Mesenteric fat pad (tissue), 1 donor: ENCODE data around the gene DCC. TPM values are rescaled to one million over a fixed set of nuclear protein-coding genes. Genes with fewer than 3 reads are reported as not detected.

Source experiments
- DNase-seq: peaks from one replicate; pipeline ENCODE4 v3.0.0-alpha.2; 2020; ENCODE audit warnings: low spot score
- total RNA-seq: library from RNA; stranded (reverse); fragmentation: NEBNext Ultra II Directional; extraction: Animal tissue kit (Norgen Biotek cat#: 25700); gene quantifications from one replicate; pipeline ENCODE4 v1.2.1, GENCODE V29; 2021
- donor health status: DM: yes; HTN: yes; CAD: no.

DCC gene
- total RNA-seq, 1 donor from 2014 or later, result 0.42 TPM

DNA sequence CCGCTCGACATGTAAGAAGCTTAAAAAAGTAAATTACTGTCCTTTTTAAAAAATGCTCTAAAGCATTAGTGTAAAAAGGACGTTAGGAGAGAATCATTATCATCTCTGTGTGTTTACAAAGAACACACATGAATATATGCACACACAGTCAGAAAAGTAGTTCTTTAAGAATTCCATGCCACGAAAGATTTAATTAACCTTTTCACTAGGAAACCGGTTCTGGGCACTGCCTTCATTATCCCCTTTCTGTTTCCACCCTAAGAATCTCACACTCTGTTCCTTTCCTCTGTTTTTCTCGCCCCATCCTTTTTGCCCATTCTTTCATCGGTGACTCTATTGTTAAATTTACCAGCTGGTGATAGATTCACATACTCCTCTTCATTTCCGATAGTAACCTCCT lies 338.6 kb downstream of the DCC start:
- DNase-seq, result no peak

DNA sequence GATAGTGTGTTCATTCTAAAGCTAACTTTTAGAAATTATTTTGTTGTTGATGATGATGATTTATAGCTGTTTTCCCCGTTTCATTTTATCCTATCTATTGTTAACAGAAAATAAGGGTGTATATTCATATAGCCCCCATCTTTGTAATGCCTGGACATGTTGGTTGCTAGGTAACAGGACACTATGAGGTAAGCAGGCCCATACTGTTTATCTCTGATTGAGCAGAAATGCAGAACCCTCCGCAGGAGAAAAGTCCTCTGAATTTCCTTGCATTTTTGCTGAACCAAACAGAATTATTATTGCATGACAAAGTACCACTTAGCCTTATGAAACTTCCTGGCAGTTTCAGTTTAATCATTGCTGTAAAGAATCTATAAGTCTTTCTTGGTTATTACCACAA lies 339.4 kb downstream of the DCC start:
- no peak for DNase-seq

DNA sequence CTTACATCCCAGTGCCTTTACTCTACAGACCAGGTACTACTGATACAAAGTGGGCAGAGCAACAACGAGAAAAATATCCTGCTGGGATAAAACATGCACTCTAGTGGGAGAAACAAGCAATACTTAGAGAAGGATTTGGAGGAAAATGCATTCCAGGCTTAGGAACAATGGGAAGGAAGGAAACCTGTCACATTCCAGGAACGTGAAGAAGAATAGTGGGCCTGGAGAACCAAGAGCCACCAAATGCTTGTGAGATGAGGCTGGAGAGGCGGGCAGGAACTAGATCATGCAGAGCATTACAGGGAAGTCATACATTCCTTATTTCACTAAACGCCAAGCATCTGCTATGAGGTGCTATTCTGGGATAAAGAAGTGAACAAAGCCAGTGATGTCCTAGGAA lies 342.3 kb downstream of the DCC start:
- DNase-seq, result no peak

DNA sequence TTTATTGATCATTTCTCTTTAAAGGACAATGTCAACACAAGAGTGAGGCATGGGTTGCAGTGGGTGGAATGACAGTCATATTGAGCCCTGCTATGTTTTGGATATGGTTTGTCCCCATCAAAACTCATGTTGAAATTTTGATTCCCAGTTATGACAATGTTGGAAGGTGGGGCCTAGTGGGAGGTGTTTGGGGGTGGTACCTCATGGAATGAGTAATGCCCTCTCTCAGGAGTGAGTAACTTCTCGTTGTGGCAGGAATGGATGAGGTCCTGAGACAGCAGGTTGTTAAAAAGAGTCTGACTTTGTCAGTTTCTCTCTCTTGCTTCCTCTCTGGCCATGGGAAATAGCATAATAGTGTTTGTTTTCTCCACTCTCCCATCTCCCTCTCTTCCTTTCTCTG lies 345.3 kb downstream of the DCC start:
- DNase-seq, result no peak

DNA sequence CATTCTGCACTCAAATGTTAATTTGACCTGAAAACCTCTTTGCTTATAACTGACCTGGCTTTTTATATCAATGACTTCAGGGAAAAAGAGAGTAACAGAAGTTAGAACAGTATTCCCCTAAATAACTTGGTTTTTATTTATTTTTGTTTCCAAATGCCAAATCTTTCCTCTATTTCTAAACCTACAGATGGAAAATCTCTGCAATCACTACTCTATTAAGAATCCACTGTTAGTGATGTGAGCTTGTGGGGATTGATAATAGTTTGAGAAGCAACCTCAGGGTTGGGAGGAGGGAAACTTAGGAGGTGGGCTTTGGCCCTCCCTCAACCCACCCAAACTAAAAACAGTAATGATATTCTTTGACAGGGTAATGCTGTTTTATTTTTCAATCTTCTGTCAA lies 351.8 kb downstream of the DCC start:
- DNase-seq, result no peak

DNA sequence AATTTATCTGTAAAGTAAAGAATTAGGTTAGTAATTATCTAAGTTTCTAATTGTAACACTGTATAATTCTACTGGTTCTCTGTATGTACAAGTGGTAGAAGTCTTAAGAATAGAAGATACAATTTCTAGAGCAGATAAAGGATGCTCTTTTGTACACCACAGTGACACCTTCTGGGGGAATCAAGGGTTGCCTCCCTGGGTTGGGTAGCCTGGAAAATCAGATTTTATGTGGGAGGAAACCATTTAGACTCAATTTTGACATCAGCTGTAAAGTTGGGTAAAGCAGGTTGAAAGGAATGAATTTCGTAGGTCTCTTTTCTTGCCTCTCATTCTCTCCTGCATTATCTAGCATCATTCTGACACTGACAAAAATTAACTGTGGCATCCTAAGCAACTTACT lies 354.8 kb downstream of the DCC start:
- DNase-seq, result no peak

DNA sequence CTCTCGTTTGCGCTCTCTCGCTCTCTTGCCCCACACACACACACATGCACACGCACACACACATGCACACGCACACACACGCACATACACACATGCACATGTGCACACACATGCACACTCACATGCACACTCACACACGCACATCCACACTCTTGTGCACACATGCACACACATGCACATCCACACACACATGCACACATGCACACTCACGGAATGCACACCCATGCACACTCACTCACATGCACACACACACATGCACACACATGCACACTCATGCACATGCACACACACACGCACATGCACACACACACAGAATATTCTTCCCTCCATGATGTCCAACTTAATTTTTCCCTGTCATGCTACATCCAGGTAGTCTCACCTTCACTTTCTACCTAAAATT lies 360.1 kb downstream of the DCC start:
- DNase-seq, result no peak

DNA sequence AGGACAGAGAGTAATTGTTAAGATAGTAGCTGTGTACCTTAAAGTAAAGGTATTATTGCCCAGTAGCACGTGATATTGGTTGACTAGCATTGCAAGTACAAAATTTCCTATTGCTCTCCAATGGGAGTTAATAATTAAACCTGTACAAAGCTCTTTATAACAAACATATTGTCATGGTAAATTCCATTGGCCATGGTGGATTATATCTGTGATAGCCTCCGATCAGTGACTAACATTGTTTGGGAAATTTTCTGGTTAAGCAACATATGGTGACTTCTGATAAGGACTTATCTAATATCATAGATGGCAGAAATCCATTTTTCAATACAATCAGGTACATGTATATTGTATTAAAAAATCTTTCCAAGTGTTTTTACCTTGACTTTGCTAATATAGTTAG lies 360.8 kb downstream of the DCC start:
- DNase-seq, result no peak

DNA sequence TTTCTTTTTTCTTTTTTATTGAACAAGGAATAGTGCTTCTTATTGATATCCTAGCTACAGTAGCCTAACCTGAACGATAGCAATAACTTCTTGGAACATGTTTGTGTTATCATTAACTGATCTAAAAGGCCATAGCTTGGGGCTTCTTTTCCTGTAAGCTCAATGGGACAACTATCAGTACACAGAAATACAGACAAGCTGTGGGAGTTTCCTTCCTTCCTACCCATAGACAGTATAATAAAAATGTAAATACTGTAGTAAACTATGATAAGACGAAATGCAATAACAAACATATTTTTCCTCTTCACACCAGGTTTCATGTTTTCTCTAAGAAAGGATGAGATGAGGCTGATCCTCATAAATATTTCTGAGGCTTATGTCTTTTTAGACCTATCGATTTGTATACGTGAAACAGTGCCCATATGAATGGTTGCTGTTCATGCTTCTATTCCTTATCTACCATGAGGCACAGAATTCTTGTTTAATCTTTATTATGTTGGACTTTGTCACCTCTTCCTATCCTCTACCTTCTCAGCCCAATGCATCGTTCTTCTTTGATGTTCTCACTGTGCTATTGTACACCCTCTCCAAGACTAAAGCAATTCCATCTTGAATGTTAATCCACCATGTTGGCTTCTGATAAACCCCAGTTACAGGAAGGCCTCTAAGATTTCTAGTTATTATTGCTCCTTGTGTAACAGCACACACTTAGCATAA lies 361.4 kb downstream of the DCC start:
- no peak for DNase-seq

DNA sequence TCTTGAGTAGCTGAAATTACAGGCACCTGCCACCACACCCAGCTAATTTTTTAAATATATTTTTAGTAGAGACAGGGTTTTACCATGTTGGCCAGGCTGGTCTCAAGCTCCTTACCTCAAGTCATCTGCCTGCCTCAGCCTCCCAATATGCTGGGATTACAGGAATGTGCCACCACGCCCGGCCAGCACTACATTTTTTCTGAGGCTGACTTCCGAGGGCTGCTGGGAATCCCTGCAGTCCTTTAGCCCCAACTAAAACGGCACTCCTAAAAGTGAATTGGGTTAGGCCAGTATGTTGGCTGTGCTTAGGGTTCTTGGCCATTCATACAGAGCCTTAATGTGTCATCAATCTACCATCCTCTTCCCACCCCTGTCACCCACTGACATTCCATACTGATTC lies 375.4 kb downstream of the DCC start:
- DNase-seq, result no peak

DNA sequence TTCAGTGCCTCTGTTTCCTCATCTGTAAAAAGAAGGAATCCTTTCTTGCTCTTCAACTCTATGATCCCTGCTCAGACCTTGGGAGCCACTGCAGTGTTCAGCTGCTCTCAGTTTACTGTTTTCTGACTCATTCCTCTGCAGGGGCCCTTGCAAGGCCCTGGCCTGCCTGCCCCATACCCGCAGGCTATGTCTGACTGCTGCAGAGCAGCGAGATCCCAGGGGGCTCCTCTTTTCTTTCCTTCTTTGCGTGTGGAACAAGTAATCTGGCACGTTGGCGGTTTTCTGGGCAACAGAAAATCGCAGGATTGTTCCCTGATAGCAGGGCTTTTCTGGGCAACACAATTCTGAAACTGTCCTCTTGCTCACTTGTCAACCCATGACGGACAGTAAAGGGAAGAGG lies 376.0 kb downstream of the DCC start:
- no peak for DNase-seq

DNA sequence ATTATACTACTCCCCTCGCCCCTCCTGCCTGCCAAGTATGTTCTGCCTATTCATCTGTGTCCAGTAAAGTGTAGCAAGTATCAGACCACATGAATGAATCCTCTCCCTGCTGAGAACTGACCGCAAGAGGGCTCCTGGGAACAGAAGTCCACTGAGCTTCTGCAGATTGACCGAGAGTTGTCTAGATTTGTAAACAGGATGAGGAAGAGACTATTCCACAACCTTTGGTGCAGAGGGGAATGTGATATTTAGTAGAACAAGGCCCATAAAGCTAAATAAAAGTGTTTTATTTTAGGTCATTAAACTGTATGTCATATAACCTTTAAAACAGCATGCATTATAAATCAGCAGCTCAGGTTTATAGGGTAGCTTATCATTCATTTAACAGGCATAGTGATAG lies 377.0 kb downstream of the DCC start:
- no peak for DNase-seq

DNA sequence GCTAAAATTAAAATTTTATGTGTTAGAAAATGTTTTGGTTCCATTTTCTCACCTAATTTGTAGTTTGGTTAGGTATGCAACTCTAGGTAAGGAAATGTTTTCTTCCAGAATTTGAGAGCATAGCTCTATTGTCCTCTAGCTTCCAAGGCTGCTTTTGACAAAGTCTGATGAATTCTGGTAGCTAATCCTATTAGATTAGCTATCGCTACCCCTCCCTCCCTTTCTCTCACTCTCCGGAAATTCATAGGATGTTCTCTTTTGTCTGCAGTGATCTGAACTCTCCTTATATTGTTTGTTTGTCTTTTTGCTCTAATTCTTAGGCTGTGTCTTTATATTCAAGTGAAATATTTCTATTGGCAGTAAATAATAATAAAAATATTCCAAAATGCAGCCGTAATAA lies 382.9 kb downstream of the DCC start:
- DNase-seq, result no peak

DNA sequence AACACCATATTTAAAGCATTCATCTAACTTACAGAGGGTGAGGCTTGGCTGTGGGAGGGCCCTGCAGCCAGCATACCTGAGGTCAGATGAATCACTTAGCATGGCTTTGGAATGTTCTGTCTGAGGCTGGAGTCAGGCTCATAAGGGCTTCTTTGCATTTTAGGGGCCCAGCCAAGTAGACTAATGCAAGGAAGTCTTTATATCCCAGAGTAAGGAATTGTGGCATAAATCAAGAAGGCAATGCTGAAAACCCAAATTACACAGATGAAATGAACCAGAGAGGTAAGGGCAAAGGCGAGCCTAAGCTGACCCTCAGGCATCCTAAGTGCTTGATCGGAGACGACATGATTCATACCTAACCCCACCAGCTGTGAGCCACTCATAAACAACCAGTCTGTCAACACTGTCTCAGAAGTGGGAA lies 383.6 kb downstream of the DCC start:
- no peak for DNase-seq

DNA sequence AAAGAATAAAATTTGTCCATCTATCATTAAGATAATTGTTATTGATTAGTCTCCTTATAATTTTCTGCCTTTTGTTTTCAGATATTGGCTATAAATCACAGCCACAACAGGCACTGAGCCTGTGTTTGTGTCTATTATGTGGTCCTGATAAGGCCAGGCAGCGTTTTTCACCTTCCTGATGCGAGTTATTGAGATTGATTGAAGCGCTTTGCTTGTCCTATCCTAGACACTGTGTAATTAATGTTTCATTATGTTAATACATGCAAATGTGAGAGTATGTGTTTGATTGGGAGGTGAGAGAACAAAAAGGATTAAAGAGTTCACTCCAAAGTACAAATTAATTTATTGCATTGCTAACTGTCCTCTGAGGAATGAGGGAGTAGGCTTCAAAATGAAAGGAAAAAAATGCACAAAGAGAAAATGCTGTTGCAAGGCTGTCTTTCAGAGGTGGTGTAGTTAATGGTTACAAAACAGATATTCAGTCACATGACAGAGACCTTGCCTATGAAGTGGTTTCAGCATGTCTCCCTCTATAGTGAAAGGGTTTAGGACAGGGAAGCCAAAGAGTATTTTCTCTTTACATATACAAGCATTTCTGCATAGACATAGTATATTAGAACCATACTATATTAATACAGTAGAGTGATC lies 391.1 kb downstream of the DCC start:
- no peak for DNase-seq

DNA sequence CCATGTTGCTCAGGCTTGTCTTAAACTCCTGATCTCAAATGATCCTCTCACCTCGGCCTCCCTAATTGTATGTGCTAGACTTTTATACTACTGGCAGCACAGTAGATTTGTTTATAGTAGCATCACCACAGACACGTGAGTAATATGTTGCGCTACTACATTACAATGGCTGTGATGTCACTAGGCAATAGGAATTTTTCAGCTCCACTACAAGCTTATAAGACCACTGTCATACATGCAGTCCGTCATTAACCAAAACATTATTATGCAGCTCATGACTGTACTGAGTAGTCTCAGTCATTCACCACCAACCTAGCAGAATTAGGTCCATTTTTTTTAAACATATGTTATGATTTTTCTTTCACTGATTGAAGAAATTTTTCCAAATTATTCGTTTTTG lies 398.9 kb downstream of the DCC start:
- no peak for DNase-seq

DNA sequence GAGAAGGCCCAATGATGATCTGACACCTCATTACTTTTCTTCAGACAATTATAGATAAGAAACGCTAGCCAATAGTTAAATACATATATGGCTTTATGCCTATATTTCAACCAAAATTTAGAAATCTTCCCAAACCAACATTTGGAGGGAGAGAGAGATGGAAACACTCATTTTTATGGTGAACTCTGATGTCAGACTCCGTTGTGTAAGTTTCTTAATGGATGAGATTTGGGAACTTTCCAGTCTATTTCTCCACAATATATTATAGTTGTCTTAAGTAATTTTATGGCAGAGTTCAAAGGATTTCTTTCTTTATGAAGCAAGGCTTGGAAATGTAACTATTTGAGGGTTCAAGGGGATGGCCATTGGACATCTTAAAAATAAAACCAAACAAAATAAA lies 407.0 kb downstream of the DCC start:
- DNase-seq, result no peak

DNA sequence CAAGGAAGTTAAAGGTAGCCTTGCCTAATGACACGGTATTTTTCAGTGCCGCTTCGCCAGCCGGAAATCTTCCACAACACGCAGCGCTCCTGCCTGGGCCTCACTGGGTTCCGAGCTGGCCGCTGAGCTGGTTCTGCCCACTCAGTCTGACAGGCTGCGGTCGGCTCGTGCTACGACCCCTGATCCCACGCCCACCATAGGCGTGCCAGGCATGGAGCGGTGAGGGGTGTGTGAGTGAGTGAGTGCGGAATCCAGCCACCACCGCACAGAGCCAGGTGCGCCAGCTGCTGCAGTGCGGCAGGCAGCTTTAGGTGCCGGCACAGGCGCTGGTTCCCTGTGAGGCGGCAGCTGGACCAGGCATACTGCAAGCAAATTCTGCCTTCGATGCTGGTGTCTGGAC lies 407.9 kb downstream of the DCC start:
- no peak for DNase-seq

DNA sequence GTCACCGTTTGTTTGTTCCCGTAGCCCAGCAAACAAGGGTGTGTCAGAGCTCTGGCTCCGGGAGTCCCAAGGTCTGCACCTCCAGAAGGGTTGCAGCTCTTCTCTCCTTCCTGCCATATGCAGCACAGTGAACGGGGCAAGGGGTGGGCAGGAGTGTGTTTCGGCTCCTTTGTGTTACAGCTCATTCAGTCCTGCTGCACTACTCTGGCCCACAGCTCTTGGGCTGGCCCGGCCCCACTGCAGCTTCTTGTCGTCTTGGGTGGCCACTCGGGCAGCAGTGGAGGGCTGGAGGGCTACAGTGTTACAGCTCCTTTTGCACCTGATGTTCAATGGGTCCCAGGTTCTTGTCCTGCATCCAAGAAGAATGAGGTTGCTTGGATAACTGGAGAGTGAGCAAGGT lies 408.3 kb downstream of the DCC start:
- no peak for DNase-seq

DNA sequence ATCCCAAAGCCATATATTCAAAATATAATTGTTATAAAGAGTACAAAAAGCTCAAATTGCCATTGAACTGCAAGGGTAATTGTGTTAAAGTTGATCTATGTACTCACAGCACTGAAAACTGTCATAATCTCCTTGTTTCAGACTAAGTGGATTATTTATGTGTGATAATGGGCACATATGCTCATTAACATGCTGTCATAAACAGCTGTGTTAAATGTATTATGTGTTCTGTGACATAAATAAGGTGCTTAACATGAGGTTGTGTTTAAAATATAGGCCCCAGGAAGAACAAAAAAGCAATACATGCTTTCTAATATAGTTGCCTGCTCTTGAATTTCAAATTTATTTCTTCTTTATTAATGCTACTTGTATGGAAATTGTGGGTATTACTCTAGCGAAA lies 409.5 kb downstream of the DCC start:
- DNase-seq, result no peak

DNA sequence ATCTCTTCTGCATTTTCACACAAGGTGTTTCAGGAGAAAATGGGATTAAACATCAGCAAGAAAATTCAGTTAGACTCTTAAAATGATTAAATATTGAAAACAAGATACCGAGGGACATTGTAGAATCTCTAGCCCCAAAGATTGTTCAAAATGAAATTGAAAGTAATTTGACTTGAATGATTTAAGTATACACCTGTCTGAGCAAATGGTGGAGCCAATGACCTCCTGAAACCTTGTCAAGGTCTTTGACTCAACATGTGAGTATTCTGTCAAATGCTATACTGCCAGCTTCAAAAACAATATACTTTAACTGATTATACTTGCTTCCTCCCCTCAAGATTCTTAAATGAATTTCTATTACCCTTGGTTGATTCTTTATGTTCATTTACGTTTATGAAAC lies 411.0 kb downstream of the DCC start:
- DNase-seq, result no peak

DNA sequence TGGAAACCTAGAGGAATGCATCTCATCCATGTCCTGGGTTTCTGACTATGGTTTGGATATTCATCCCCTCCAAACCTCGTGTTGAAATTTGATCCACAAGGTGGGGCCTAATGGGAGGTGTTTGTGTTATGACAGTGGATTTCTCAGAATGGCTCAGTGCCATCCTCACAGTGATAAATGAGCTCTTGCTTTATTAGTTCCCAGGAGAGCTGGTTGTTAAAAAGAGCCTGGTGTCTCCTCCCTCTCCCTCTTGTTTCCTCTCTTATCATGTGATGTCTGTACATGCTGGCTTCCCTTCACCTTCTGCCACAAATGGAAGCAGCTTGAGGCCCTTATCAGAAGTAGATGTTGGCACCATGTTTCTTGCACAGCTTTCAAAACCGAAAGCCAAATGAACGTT lies 424.3 kb downstream of the DCC start:
- no peak for DNase-seq

DNA sequence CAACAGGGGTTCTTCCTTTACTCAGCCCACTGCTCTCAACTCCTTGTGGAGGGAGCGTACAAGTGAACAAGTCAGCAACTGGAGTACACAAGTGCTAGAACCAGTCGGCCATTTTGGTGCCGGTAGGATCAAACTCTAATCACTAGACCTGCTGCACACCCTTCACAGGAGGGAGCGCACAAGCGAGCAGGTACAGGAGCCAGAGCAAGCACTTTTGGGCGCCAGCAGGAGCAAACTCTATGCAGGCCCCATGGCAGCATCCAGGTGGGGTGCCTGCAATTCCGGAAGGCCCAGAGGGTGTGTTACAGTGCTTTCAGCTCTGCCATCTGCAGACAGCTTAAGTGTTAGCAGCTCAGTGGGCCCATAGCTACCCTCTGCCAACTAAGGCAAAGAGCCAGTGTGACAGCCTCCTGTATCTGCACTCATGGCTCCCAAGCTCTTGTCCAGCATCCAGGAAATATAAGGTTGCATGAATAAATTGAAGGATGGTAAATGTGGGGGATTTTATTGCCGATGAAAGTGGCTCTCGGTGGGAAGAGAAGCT lies 426.1 kb downstream of the DCC start:
- no peak for DNase-seq
